Measurements from ENCODE around the gene CTSK.
"Not testable (repeated sequence)": the region's sequence is repeated elsewhere in the genome, so short reads cannot be mapped to it uniquely, and the experiment has no call there.

Gene CTSK

DNA sequence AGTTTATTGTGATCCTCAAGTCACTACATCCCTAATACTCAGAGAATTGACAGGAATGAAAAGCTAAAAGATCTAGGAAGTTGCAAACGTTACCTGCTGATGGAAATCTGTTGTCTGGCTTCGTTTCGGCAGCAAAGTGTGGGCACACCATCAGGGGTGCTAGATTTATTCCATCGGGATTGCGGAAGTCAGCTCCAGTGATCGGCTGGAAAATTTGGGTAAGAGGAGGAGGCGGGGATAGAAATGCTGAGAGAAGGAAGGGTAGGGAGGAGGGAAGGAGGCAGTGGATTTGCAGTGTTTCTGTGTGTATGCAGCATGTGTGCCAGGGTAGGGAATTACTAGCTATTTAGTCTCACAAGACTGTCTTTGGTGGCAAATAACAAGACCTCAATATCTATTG lies at the start of gene CTSK:
Gene CTSK (minus strand): TSS at position 140 of the 400 bp plus-strand sequence. CDS start 1,455 bp downstream, outside the sequence.
- DNase-seq: peak in 7 of 56 donors; percentile 1 to 17 (median 4)

- DNase-seq: not testable (repeated sequence)
Measured at GRCh38 chr1:150852734-150853133, 44.7 kb upstream of the CTSK start.

- DNase-seq: not testable (repeated sequence)
Measured at GRCh38 chr1:150850801-150851362, 42.8 kb upstream of the CTSK start.

- no peak for DNase-seq
Measured at GRCh38 chr1:150846473-150847146, 38.5 kb upstream of the CTSK start.

GRCh38 chr1:150843474-150843873 lies 35.4 kb upstream of the CTSK start:
- no peak for DNase-seq

- no peak for DNase-seq
Measured at GRCh38 chr1:150842964-150843363, 34.9 kb upstream of the CTSK start.

DNA sequence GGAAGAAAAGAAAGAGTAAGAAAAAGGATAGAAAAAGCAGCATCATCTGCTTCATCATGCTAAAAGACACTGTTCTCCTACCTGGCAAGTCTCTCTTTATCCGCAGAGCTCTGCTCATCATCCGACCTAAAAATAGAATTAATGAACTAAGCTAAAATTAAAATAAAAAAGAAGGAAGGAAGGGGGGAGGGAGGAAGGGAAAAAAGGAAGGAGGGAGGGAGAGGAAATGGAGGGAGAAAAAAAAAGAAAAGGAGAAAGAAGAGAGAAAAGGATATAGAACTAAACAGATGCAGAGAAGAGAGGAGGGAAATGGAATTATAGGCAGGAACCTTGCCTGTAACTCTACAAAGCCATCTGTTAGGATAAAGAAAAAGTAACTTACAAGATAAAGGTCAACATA lies 34.3 kb upstream of the CTSK start:
- no peak for DNase-seq

- no peak for DNase-seq
Measured at GRCh38 chr1:150841626-150842025, 33.6 kb upstream of the CTSK start.

GRCh38 chr1:150840850-150841249 lies 32.8 kb upstream of the CTSK start:
- not testable (repeated sequence) for DNase-seq

- DNase-seq: no peak
Measured at GRCh38 chr1:150836129-150836773, 28.2 kb upstream of the CTSK start.

DNA sequence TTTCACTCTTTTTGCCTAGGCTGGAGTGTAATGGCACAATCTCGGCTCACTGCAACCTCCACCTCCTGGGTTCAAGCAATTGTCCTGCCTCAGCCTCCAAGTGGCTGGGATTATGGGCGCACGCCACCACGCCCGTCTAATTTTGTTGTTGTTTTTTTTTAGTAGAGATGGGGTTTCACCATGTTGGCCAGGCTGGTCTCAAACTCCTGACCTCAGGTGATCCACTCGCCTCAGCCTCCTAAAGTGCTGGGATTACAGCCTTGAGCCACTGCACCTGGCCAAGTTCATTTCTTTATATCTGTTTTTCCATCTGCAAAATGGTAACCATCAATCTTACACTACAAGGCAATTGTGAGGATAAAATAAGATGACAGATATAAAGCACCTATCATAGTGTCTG lies 25.9 kb upstream of the CTSK start:
- not testable (repeated sequence) for DNase-seq

GRCh38 chr1:150832597-150832996 lies 24.5 kb upstream of the CTSK start:
- no peak for DNase-seq

GRCh38 chr1:150829751-150830150 lies 21.7 kb upstream of the CTSK start:
- DNase-seq: no peak

GRCh38 chr1:150826299-150826698 lies 18.2 kb upstream of the CTSK start:
- no peak for DNase-seq

DNA sequence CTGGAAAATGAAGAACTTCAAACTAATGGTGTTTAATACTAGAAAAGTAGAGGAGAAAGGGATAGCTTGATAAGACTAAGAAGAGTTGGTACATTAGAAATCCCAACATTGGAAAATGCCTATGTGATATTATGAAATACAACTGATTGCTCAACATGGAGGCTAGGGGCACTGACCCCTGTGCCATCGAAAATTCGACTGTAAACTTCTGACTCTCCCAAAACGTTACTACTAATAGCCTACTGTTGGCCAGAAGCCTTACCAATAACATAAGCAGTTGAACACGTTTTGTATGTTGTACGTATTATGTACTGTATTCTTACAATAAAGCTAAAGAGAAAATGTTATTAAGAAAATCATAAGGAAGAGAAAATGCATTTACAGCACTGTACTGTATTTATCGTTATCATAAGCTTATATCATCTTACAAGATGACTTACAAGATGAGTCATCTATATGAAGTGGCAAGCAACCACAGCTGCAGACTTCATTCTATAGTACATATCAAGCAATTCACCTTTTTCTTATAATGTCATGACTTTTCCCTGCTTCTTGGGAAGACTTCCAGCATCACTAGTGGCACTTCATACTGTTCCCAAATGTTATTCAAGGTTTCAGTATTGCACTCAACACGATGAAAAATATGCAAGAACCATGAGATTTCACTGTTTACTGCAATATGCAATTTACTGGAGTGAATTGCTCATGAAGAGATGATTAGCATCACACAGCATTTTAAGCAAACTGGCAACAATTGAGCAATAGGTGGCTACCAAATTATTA lies 12.9 kb upstream of the CTSK start:
- DNase-seq: no peak

GRCh38 chr1:150815871-150816270 lies 7.8 kb upstream of the CTSK start:
- no peak for DNase-seq

GRCh38 chr1:150813028-150813707 lies 5.1 kb upstream of the CTSK start:
- DNase-seq: peak in 11 of 56 donors; percentile 1 to 30 (median 14)

GRCh38 chr1:150810958-150811659 lies 3.0 kb upstream of the CTSK start:
- no peak for DNase-seq

- no peak for DNase-seq
Measured at GRCh38 chr1:150809651-150810050, 1.6 kb upstream of the CTSK start.

DNA sequence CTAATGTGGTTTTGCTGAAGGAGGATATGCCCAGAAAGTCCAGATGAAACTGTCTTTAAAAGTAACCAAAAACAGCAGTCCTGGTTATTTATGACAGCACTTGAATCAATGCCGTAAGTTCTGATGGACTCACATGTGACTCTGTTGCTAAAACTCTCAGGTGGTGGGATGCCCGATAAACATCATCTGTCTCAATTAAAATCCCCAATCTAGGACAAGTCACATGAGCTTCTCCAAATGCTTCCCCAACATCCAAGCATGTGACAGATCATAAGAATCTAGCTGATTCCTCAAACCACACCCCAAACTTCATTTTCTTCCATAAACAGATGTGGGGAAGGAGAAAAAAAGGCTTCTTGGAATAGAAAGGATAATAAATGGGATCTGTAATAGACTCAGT lies 786 bp upstream of the CTSK start:
- DNase-seq: no peak

Data from nucleus accumbens (tissue), 56 donors.